Skeletal muscle tissue (tissue), 4 donors: Measurements from ENCODE around the gene NSUN6. TPM values are rescaled to one million over a fixed set of nuclear protein-coding genes. Genes with fewer than 3 reads are reported as not detected.
"Not testable (repeated sequence)": the region's sequence is repeated elsewhere in the genome, so short reads cannot be mapped to it uniquely, and the experiment has no call there.

Source experiments
- H3K27ac ChIP-seq: one replicate; pipeline ENCODE4 v1.7.0; 2013; ENCODE audit warnings: mild to moderate bottlenecking, low read depth, low read length, inconsistent platforms
- H3K27me3 ChIP-seq, 3 donors: one replicate each; pipeline ENCODE4 v1.7.0; 2013; ENCODE audit warnings: low read length in 3 of 3; ENCODE audit not compliant: control insufficient read depth in 3 of 3, insufficient read depth in 3 of 3
- H3K36me3 ChIP-seq, 3 donors: one replicate each; pipeline ENCODE4 v1.7.0; 2013; ENCODE audit warnings: low read length in 3 of 3; ENCODE audit not compliant: control insufficient read depth in 3 of 3, insufficient read depth in 3 of 3
- H3K4me1 ChIP-seq, 3 donors: one replicate each; pipeline ENCODE4 v1.7.0; 2013; ENCODE audit warnings: low read length in 3 of 3, mild to moderate bottlenecking in 3 of 3; ENCODE audit not compliant: control insufficient read depth in 3 of 3, insufficient read depth in 3 of 3
- H3K4me3 ChIP-seq, 3 donors: one replicate each; pipeline ENCODE4 v1.7.0; 2013; ENCODE audit warnings: low read length in 3 of 3
- H3K9ac ChIP-seq, 3 donors: one replicate each; pipeline ENCODE4 v1.7.0; 2013; ENCODE audit warnings: low read length in 3 of 3, mild to moderate bottlenecking in 3 of 3, moderate library complexity in 2 of 3, low read depth in 1 of 3
- H3K9me3 ChIP-seq, 3 donors: one replicate each; pipeline ENCODE4 v1.7.0; 2013; ENCODE audit warnings: low read length in 3 of 3; ENCODE audit not compliant: control insufficient read depth in 3 of 3
- total RNA-seq: library from RNA; depleted of rRNA; stranded (reverse); fragments of >200 nt; gene quantifications from one replicate; pipeline ENCODE4 v1.2.3, GENCODE V29; 2014
- donor health status: Osteomylitis.

NSUN6 gene
- total RNA-seq, 1 donor from 2014 or later, result 14.6 TPM

GRCh38 chr10:18571076-18571475, 80.3 kb downstream of the NSUN6 start:
- no peaks in the 10 kb centered on the region for H3K4me1 ChIP-seq

GRCh38 chr10:18570386-18570785, 81.0 kb downstream of the NSUN6 start:
- not testable (repeated sequence) for H3K27ac ChIP-seq, H3K36me3 ChIP-seq, H3K27me3 ChIP-seq, H3K4me1 ChIP-seq, H3K9me3 ChIP-seq, H3K4me3 ChIP-seq, H3K9ac ChIP-seq

More at GRCh38 chr10:18571076-18571475, 80.3 kb downstream of the NSUN6 start:
- H3K4me3 ChIP-seq, result no peak overlapping the region
- H3K36me3 ChIP-seq, result peaks cover 0 to 5% (median 0%) of the 10 kb centered on the region in 3 donors
- H3K9ac ChIP-seq, result no peak overlapping the region
- H3K27ac ChIP-seq, result no peak overlapping the region
- no peaks in the 10 kb centered on the region for H3K27me3 ChIP-seq
- peaks cover 0 to 6% (median 4%) of the 10 kb centered on the region in 3 donors for H3K9me3 ChIP-seq

- H3K36me3 ChIP-seq, result peaks cover 0 to 6% (median 0%) of the 10 kb centered on the region in 3 donors
- no peak overlapping the region for H3K27ac ChIP-seq
- H3K4me3 ChIP-seq, result no peak overlapping the region
- H3K9me3 ChIP-seq, result peaks cover 0 to 18% (median 7%) of the 10 kb centered on the region in 3 donors
- H3K4me1 ChIP-seq, result no peaks in the 10 kb centered on the region
- H3K9ac ChIP-seq, result no peak overlapping the region
- H3K27me3 ChIP-seq, result no peaks in the 10 kb centered on the region
These were observed 84.0 kb downstream of the NSUN6 start for GRCh38 chr10:18567343-18567856.

GRCh38 chr10:18566177-18566576, 85.2 kb downstream of the NSUN6 start:
- Histone ChIP-seq H3K4me3 (no peak overlapping the region), H3K27ac (no peak overlapping the region), H3K27me3 (no peaks in the 10 kb centered on the region), H3K9ac (no peak overlapping the region), H3K4me1 (no peaks in the 10 kb centered on the region), H3K9me3 (peaks cover 0 to 24% (median 7%) of the 10 kb centered on the region in 3 donors), H3K36me3 (peaks cover 0 to 6% (median 3%) of the 10 kb centered on the region in 3 donors)

- Histone ChIP-seq H3K27me3 (no peaks in the 10 kb centered on the region), H3K4me1 (no peaks in the 10 kb centered on the region), H3K9me3 (peaks cover 0 to 26% (median 7%) of the 10 kb centered on the region in 3 donors), H3K4me3 (no peak overlapping the region), H3K9ac (no peak overlapping the region), H3K36me3 (peaks cover 0 to 6% (median 6%) of the 10 kb centered on the region in 3 donors), H3K27ac (no peak overlapping the region)
These were observed 86.4 kb downstream of the NSUN6 start for GRCh38 chr10:18565006-18565405.

GRCh38 chr10:18563003-18563726, 88.2 kb downstream of the NSUN6 start:
- Histone ChIP-seq H3K4me1 (no peaks in the 10 kb centered on the region), H3K27ac (no peak overlapping the region), H3K27me3 (no peaks in the 10 kb centered on the region), H3K36me3 (peaks cover 0 to 20% (median 14%) of the 10 kb centered on the region in 3 donors), H3K9ac (no peak overlapping the region), H3K4me3 (no peak overlapping the region), H3K9me3 (peaks cover 0 to 30% (median 5%) of the 10 kb centered on the region in 3 donors)

- peaks cover 0 to 30% (median 3%) of the 10 kb centered on the region in 3 donors for H3K9me3 ChIP-seq
- peaks cover 0 to 30% (median 17%) of the 10 kb centered on the region in 3 donors for H3K36me3 ChIP-seq
- H3K4me3 ChIP-seq, result no peak overlapping the region
- no peak overlapping the region for H3K9ac ChIP-seq
- no peaks in the 10 kb centered on the region for H3K4me1 ChIP-seq
- no peaks in the 10 kb centered on the region for H3K27me3 ChIP-seq
- H3K27ac ChIP-seq, result no peak overlapping the region
These were observed 89.4 kb downstream of the NSUN6 start for GRCh38 chr10:18561861-18562551.

- H3K9ac ChIP-seq, result no peak overlapping the region
- H3K27me3 ChIP-seq, result no peaks in the 10 kb centered on the region
- H3K9me3 ChIP-seq, result peaks cover 0 to 16% (median 3%) of the 10 kb centered on the region in 3 donors
- H3K36me3 ChIP-seq, result peaks cover 6 to 49% (median 20%) of the 10 kb centered on the region in 3 donors
- H3K27ac ChIP-seq, result no peak overlapping the region
- H3K4me1 ChIP-seq, result no peaks in the 10 kb centered on the region
- H3K4me3 ChIP-seq, result no peak overlapping the region
These were observed 93.4 kb downstream of the NSUN6 start for GRCh38 chr10:18557960-18558359.

GRCh38 chr10:18556522-18557147, 94.8 kb downstream of the NSUN6 start:
- H3K27me3 ChIP-seq, result no peaks in the 10 kb centered on the region
- H3K4me3 ChIP-seq, result no peak overlapping the region
- H3K4me1 ChIP-seq, result no peaks in the 10 kb centered on the region
- H3K9ac ChIP-seq, result no peak overlapping the region
- H3K27ac ChIP-seq, result no peak overlapping the region
- peaks cover 0 to 6% (median 0%) of the 10 kb centered on the region in 3 donors for H3K9me3 ChIP-seq
- H3K36me3 ChIP-seq, result peaks cover 6 to 46% (median 17%) of the 10 kb centered on the region in 3 donors
